HS-27A (cell line): Measurements from ENCODE around the gene FHL5.
"Not testable (repeated sequence)": the region's sequence is repeated elsewhere in the genome, so short reads cannot be mapped to it uniquely, and the experiment has no call there.

Source experiments
- DNase-seq: peaks from one replicate; pipeline ENCODE4 v3.0.0-alpha.2; 2012; ENCODE audit warnings: low read depth, missing footprints

Gene FHL5

DNA sequence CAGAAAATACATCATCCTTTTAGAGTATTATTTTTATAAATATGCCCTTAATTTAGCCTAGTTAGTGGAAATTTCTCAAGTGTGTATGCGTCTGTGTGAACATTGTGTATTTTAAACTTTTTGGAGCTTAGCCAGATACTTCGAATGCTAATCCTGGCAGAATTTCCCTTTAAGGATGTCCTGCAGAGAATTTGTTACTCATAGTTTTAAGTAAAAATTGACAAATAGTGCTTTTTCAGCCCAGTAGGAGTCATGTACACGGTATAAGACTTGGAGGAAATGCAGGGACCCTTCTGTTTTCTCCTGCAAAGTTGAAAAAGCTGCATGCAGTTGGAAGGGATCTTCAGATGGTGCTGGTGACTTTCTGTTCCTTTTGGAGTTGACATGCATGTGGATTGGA, at the start of gene FHL5:
FHL5 (plus strand) TSS at position 243 of the 400 bp plus-strand sequence. CDS start 40,486 bp downstream, outside the sequence.
- no peak for DNase-seq

- no peak for DNase-seq
These were observed 42.5 kb upstream of the FHL5 start for GRCh38 chr6:96520171-96521115.

GRCh38 chr6:96521306-96521643, 41.7 kb upstream of the FHL5 start:
- peak; percentile 12 for DNase-seq

- DNase-seq: peak; percentile 42
These were observed 41.1 kb upstream of the FHL5 start, which contains the start of gene UFL1 for GRCh38 chr6:96521644-96522464. Gene UFL1, plus strand, starts transcription at chr6:96521806. Its CDS starts 68 bp downstream, at chr6:96521874.

DNA sequence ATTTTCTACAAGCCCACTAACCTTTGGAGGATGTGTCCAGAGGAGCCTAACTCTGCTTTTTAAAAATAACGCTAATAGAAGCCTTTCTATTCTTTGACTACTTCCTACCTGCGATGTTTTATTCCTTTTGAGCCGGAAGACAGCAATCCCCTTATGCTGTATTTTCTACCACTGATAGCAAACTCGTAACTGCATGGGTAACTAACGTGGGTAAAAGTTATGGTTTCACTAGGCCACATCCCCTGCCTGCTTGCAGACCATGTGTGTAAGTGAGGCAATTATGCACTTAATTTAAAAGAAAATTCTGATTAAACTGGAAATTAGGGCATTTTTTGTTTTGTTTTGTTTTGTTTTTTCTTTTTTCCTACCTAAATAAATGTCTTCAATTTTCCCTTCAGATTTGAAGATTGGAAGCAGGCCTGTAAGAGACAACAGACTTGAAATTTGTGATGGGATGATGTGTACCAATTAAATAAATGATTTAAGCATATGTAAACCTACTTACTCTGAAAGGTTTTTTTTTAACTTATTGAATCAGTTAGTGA, 40.4 kb upstream of the FHL5 start:
- no peak for DNase-seq

GRCh38 chr6:96528193-96528592, 34.7 kb upstream of the FHL5 start:
- no peak for DNase-seq

DNA sequence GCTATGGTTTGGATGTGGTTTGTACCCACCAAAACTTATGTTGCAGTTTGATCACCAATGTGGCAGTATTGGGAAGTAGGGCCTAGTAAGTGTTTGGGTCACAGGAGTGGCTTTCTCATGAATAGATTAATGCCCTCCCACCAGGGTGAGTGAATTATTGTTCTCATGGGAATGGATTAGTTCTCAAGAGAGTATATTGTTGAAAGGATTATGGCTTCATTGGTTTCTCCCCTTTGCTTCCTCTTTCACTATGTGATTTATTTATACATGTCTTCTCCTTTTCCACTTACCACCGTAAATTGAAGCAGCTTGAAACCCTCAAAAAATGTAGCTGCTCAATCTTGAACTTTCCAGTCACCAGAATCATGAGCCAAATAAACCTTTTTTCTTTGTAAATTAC, 30.5 kb upstream of the FHL5 start:
- DNase-seq: no peak

DNA sequence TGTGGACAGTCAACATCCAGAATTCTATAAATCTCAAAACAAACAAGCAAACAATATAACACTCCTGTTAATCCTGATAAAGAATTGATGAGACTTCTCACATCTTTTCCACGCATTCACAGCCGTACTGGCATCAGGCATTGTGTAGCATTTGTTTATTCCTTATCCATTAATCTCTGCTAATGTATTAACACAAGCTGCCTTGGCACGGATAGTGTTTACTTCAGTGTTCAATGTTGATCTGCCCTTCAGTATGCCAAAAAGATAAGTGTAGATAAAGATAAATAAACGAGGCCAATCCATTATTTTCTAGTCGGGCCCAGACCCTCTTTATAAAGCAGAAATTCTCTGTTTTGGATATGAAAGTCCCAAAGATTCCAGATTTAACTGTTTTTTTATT, 25.2 kb upstream of the FHL5 start:
- DNase-seq: no peak

- no peak for DNase-seq
These were observed 20.2 kb upstream of the FHL5 start for GRCh38 chr6:96542702-96543101.

- no peak for DNase-seq
These were observed 17.0 kb upstream of the FHL5 start for GRCh38 chr6:96545882-96546281.

DNA sequence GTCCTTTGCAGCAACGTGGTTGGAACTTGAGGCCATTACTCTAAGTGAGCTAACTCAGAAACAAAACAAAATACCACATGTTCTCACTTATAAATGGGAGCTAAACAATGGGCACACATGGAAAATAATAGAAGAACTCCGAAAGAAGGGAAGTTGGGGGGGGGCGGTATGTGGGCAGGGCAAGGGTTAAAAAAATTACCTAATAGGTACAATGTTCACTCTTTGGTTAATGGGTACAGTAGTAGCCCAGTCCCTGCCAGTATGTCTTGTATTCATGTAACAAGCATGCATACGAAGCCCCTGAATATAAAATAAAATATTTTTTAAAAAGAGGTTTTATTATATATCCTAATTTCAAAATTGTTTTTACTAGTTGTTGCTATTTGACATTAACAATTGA, 15.3 kb upstream of the FHL5 start:
- DNase-seq: no peak

DNA sequence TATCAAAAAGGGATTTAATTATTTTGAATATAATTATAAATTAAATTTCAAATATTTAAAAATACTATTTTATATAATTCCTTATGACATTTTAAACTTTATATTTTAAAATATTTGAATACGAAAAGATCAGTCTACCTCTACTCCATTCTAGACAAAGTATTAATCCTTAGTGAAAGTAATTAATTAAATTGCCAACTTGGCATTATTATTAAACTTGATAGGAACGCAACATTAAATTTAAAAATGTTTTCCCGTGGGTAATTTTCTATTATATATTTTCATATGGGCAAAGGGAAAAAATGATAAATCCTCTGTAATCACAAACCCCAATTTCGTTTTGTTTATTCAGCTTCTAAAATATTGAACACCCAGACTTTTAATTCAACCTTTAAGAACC, 8.4 kb upstream of the FHL5 start:
- DNase-seq: no peak

DNA sequence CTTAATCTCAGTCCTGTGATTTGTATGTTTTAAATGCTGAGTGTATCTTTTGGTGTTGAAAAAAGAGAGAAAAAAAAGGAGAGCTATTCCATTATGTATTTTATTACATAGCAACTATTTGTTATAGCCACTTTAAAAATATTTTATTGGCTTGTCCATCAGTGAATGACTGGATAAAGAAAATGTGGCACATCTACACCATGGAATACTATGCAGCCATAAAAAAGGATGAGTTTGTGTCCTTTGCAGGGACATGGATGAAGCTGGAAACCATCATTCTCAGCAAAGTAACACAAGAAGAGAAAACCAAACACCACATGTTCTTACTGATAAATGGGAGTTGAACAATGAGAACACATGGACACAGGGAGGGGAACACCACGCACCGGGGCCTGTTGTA, 3.2 kb upstream of the FHL5 start:
- not testable (repeated sequence) for DNase-seq

GRCh38 chr6:96563853-96564252, 925 bp downstream of the FHL5 start:
- no peak for DNase-seq

GRCh38 chr6:96570053-96570452, 7.1 kb downstream of the FHL5 start:
- no peak for DNase-seq

- DNase-seq: no peak
These were observed 8.6 kb downstream of the FHL5 start for GRCh38 chr6:96571551-96571950.

DNA sequence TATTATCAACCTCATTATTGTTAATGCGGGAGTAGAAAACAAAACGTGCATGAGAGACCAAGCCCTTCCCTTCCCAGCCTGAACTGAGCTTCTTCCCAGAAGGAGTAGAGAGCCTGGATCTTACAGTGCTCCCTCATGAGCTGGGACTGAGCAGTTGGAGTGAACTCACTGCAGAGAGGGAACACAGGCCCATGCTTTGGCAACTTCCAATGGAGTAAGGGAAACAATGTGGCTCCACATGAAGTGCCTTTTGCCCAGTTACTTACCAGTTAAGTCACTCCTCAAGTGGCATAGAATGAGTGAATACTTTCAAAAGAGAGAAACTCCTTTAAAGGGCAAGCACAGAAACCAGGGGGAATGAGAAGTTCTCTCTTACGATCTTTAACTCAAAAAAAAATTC, 12.4 kb downstream of the FHL5 start:
- DNase-seq: no peak

DNA sequence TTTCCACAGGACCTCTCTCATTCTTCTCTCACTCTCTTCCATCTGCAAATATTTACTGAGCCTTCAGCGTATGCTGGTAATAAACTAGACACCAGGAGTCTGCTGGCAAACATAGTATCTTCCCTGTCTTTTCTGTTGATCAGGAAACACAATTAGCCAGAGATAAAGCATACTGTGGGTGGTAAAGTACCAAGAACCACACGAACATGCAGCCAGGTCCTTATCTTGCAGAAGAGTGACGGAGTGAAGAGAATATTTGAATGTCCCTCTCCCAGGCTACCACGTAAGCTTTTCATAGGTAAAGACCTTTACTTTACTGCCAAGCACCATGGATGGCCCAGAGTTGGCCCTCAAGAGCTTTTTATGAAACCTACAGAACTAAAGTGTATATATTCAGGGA, 13.3 kb downstream of the FHL5 start:
- DNase-seq: no peak

DNA sequence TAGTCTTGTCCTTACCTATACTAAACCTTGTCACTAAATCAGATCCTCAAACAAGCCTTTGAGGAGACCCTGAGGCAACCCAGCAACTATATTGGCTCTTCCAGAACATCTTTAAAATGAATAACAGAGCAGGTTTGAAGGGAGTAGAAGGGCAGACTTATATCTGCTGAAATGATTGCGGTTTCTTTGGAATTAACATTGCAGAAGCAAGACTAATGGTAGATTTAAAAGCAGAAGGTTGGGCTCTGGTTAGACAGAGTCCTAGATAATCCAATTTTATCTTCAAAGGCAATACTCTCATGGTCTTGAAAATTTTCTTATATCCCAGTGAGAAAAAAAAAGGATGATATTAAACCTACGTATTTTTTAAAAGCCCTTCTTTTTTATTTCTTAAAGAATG, 19.1 kb downstream of the FHL5 start:
- no peak for DNase-seq

GRCh38 chr6:96582436-96582835, 19.5 kb downstream of the FHL5 start:
- no peak for DNase-seq

DNA sequence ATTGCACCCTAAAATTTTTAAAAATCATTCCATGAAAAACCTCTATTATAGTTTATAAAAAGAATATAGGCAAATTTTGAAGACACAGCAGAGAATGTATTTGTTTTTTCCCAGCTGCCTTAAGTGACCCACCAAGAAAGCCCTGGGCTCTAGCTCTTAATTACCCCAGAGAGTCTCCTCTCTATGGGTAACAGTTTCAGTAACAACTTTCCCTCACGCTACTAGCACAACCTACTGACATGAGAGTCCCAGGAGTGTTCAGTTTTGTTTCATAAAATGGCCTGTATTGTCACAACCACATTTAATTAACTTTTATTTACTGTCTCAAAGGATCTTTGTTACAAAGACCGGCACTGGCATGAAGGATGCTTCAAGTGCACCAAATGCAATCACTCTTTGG, 41.5 kb downstream of the FHL5 start:
- DNase-seq: no peak

GRCh38 chr6:96608074-96608473, 45.1 kb downstream of the FHL5 start:
- DNase-seq: no peak

- no peak for DNase-seq
These were observed 47.1 kb downstream of the FHL5 start for GRCh38 chr6:96610019-96610418.
